BJ (cell line): ENCODE measurements around the gene CAPN10. TPM values are rescaled to one million over a fixed set of nuclear protein-coding genes. Genes with fewer than 3 reads are reported as not detected.

Source experiments
- CTCF ChIA-PET: fragments of 350-600 bp; formaldehyde crosslinking; extraction: SDS; loops from one replicate; lab custom pipeline; 2021; ENCODE audit warnings: antibody characterized with exemption, inconsistent platforms; lab: Yijun Ruan, JAX
- POLR2A ChIA-PET: fragments of 300-600 bp; sonication (Branson Sonifier 250); formaldehyde crosslinking; extraction: SDS; loops from one replicate; lab custom pipeline; 2021; ENCODE audit warnings: antibody characterized with exemption; lab: Charles Lee
- DNase-seq: peaks from one replicate; pipeline ENCODE4 v3.0.0-alpha.2; 2011; ENCODE audit warnings: low read depth
- H3K27me3 ChIP-seq: 2 replicates; pipeline ENCODE4 v1.6.0; 2011; ENCODE audit warnings: low read length; ENCODE audit not compliant: control insufficient read depth, insufficient read depth
- H3K36me3 ChIP-seq: 2 replicates; pipeline ENCODE4 v1.5.1; 2011; ENCODE audit warnings: low read length; ENCODE audit not compliant: control insufficient read depth, insufficient read depth
- H3K4me3 ChIP-seq: 2 replicates; pipeline ENCODE4 v1.5.1; 2011; ENCODE audit warnings: low read depth, mild to moderate bottlenecking, control low read depth, low read length
- CTCF ChIP-seq: IDR thresholded peaks from 2 replicates; pipeline ENCODE4 v1.5.1; 2011; ENCODE audit warnings: low read depth, mild to moderate bottlenecking, control low read depth, inconsistent platforms, low read length, moderate library complexity; ENCODE audit not compliant: insufficient read depth
- polyA plus RNA-seq: library from polyadenylated mRNA; depleted of rRNA; stranded (reverse); fragments of >200 nt; gene quantifications from 2 replicates; pipeline ENCODE4 v1.2.3, GENCODE V29; 2011

CAPN10 gene
- polyA plus RNA-seq, 1 experiment = 14.9 TPM

DNA sequence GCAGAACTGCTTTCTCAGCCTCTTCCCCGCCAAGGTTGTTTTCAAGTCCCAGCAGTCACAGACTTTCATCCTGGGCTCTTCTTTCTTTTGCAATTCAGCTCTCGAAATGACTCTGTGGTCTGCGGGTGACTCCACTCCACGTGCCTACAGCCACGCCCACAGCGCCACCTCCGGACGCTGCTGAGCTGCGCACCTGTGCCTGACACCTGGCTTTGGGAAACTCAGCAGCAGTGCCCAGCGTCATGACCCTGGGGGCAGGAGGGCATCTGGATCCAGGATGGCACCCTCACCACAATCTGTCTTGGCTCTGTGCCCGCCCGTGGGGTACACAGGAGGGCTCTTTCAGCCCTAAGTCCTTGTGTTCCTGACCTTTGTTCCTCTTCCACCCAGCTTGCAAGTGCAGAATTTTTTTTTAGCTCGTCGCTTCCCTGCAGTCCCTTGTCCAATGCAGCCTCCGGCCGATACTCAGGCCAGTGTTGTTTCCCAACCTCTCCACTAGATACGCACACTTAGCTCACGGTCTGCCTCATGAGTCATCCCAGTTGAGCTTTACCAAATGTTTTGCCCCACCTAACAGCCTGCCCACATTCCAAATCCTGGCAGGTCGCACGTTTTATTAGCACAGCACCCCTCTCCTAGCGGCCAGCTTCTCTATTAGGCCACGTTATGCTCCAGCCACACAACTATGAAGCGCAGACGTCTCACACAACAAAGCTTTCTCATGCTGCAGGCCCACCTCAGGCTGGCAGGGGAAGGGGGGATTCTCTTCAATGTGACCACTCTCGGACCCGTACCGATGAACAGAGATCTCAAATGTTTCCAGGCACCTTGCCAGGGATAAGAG, 6.5 kb upstream of the CAPN10 start:
- ChIA-PET CTCF (interaction anchor here (0.6 to 1.8 kb wide), 4 partner anchors 11 to 93 kb away, joined by 3 to 13 read pairs (median 4); partner anchors contain the start of gene RNPEPL1), POLR2A (no interaction called here)
- peak; percentile 9; the same call in 1 of the 2 replicates for TF ChIP-seq CTCF
- H3K36me3 ChIP-seq = peaks cover 20% of the 10 kb centered on the region
- no peak overlapping the region for H3K4me3 ChIP-seq
- DNase-seq = peak; percentile 77
- H3K27me3 ChIP-seq = no peaks in the 10 kb centered on the region

DNA sequence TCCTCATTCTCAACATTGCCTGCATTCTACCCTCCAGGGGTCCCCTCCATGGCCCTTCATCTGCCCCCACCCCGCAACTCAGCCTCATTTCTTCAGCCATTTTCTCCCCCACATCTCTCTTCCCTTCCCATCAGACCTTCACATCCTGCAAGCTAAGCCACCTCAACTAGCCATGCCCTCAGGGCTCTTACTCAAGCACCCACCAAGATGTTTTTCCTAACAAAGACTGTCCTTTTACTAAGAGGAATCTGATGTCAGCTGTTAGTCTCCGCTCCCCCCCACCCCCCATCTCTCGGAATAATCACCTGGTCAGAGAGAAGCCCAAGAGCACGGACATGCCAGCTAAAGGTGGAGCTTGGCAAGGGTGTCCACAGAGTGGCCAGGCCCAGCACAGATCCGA, 4.7 kb upstream of the CAPN10 start:
- ChIA-PET CTCF (interaction anchor here (1.1 kb wide), 1 partner anchor 16 kb away, joined by 3 read pairs; no protein-coding TSS in a partner anchor), POLR2A (no interaction called here)
- TF ChIP-seq CTCF = no peak
- H3K36me3 ChIP-seq = peaks cover 8% of the 10 kb centered on the region
- no peak for DNase-seq
- no peaks in the 10 kb centered on the region for H3K27me3 ChIP-seq
- no peak overlapping the region for H3K4me3 ChIP-seq

- TF ChIP-seq CTCF = no peak
- Histone ChIP-seq H3K36me3 (peaks cover 2% of the 10 kb centered on the region), H3K4me3 (no peak overlapping the region), H3K27me3 (no peaks in the 10 kb centered on the region)
- POLR2A ChIA-PET = no interaction called here
- CTCF ChIA-PET = interaction anchor here (1.3 kb wide), 1 partner anchor 17 kb away, joined by 4 read pairs; no protein-coding TSS in a partner anchor
- DNase-seq = no peak
These were observed 3.8 kb upstream of the CAPN10 start for GRCh38 chr2:240582781-240583180.

GRCh38 chr2:240583774-240584173, 2.8 kb upstream of the CAPN10 start:
- POLR2A ChIA-PET = no interaction called here
- CTCF ChIA-PET = interaction anchor here (1.3 kb wide), 1 partner anchor 18 kb away, joined by 4 read pairs; no protein-coding TSS in a partner anchor
- no peak for DNase-seq
- Histone ChIP-seq H3K36me3 (no peaks in the 10 kb centered on the region; the same call in 1 of the 2 replicates), H3K27me3 (no peaks in the 10 kb centered on the region), H3K4me3 (no peak overlapping the region)
- TF ChIP-seq CTCF = no peak

GRCh38 chr2:240584486-240585031, 2.0 kb upstream of the CAPN10 start:
- no peak for TF ChIP-seq CTCF
- no peak for DNase-seq
- H3K4me3 ChIP-seq = no peak overlapping the region
- CTCF ChIA-PET = interaction anchor here (1.0 to 4.5 kb wide), 2 partner anchors 18 to 23 kb away, joined by 3 to 34 read pairs; no protein-coding TSS in a partner anchor
- POLR2A ChIA-PET = no interaction called here
- H3K27me3 ChIP-seq = no peaks in the 10 kb centered on the region
- H3K36me3 ChIP-seq = peaks cover 1% of the 10 kb centered on the region; the same call in 1 of the 2 replicates
